ENCODE measurements around the gene EBF4.

Gene EBF4

DNA sequence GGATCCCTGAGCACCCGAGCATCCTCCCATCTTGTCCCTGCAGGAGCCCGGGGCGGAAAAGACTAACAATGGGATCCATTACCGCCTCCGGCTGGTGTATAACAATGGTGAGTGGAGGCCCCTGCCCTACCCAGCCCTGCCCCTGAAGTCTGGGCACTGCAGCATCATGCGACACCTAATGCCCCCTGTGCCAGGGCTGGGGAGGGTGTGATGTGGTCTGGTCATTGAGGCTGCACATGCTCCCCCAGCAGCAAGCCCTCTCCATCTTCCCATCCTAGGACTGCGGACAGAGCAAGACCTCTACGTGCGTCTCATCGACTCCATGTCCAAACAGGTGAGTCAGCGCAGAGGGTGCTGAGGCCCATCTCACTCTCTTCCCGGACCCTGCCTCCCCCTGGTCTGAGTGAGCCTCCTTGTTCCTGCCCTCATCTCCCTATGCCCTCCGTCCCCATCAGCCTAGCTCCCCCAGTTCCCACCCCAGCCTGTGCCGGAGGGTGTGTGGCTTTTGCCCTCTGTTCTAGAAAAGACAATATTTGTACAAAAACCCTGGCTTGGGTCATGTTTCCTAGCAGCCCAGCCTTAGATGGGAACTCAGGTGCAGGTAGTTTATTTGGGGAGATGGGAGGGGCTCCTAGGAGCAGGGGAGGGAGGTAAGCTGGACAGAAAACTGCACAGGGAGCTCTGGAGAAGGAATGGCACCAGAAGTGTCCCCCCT lies 13.5 kb downstream of the EBF4 start:
- no peak for DNase-seq
- Histone ChIP-seq H3K27ac (no peak overlapping the region), H3K4me3 (no peak overlapping the region), H3K4me1 (no peaks in the 10 kb centered on the region), H3K36me3 (peaks cover 0 to 14% (median 0%) of the 10 kb centered on the region in 3 donors), H3K9me3 (no peaks in the 10 kb centered on the region), H3K27me3 (no peaks in the 10 kb centered on the region)
- TF ChIP-seq, protein P1, sequence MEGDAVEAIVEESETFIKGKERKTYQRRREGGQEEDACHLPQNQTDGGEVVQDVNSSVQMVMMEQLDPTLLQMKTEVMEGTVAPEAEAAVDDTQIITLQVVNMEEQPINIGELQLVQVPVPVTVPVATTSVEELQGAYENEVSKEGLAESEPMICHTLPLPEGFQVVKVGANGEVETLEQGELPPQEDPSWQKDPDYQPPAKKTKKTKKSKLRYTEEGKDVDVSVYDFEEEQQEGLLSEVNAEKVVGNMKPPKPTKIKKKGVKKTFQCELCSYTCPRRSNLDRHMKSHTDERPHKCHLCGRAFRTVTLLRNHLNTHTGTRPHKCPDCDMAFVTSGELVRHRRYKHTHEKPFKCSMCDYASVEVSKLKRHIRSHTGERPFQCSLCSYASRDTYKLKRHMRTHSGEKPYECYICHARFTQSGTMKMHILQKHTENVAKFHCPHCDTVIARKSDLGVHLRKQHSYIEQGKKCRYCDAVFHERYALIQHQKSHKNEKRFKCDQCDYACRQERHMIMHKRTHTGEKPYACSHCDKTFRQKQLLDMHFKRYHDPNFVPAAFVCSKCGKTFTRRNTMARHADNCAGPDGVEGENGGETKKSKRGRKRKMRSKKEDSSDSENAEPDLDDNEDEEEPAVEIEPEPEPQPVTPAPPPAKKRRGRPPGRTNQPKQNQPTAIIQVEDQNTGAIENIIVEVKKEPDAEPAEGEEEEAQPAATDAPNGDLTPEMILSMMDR (IDR thresholded peaks at IDR 0.05) = no peak
- intact Hi-C loops (cut with DNase I; ENCODE audit: low total_unique reads) = no loop called here

DNA sequence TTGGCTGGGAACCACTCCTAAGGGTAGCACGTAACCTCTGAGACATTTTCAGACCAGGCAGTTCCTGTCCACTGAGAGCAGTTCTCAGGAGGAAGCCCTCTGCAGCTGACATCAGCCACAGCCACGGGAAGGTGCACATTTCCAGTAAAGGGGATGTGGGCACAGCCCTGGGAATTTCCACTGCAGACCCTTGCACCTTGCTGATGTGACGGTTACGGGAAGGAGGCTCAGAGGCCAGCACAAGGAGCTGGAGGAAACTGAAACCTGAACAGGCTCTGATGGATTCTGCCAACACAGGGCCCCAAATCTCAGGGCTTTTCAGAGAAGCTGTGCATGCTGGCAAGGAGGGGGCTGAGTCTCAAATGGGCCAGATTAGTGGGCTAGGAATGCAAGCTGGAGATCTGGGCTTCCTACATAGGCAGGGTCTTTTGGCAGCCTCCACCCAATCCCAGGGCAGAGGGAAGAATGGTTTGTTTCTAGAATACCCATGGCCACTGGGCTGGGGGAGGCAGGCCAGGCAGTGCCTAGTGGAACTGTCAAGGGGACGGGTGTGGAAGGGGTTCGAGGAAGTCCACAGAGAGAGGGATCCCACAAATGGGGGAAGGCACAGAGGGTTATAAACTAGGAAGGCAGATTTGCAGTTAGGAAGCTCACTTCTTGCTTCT lies 14.2 kb downstream of the EBF4 start:
- TF ChIP-seq, protein P1 (IDR thresholded peaks at IDR 0.05) = no peak
- DNase-seq = no peak
- Histone ChIP-seq H3K27ac (no peak overlapping the region), H3K4me3 (no peak overlapping the region), H3K27me3 (no peaks in the 10 kb centered on the region), H3K9me3 (no peaks in the 10 kb centered on the region), H3K36me3 (peaks cover 0 to 14% (median 0%) of the 10 kb centered on the region in 3 donors), H3K4me1 (no peaks in the 10 kb centered on the region)
- intact Hi-C loops (cut with DNase I; ENCODE audit: low total_unique reads) = no loop called here

DNA sequence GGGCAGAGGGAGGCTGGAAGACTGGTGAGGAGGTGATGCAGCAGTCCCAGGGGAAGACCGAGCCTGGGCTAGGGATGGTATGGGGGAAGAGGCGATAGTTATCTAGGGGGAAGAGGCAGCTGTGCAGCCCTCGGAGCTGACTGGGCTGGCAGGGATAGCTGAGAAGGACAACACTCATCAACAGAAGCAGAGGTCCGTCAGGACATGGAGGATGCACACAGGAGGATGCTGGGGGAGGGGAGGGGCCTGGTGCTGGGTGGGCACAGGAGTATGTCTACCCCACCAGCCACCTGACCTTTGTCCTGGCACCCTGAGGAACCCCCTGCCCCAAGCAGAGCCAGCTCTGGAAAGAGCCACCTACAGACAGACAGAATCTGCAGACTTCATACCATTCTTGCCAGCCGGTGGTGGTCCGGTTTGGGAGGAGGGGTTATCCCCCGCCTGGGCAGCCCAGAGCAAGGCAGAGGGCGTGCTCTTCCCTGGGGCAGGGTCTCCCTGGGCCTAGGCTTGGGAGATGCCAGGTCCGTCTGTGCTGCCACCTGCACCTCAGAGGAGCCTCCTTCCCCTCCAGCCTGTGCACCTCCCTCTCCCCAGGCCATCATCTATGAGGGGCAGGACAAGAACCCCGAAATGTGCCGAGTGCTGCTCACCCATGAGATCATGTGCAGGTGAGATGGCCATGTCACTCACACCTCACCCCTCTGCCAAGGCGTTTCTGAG lies 14.9 kb downstream of the EBF4 start:
- intact Hi-C loops (cut with DNase I; ENCODE audit: low total_unique reads) = no loop called here
- DNase-seq = no peak
- H3K9me3 ChIP-seq = no peaks in the 10 kb centered on the region
- H3K27me3 ChIP-seq = no peaks in the 10 kb centered on the region
- TF ChIP-seq, protein P1 (IDR thresholded peaks at IDR 0.05) = no peak
- no peaks in the 10 kb centered on the region for H3K4me1 ChIP-seq
- peaks cover 0 to 14% (median 0%) of the 10 kb centered on the region in 3 donors for H3K36me3 ChIP-seq
- H3K4me3 ChIP-seq = no peak overlapping the region
- no peak overlapping the region for H3K27ac ChIP-seq

DNA sequence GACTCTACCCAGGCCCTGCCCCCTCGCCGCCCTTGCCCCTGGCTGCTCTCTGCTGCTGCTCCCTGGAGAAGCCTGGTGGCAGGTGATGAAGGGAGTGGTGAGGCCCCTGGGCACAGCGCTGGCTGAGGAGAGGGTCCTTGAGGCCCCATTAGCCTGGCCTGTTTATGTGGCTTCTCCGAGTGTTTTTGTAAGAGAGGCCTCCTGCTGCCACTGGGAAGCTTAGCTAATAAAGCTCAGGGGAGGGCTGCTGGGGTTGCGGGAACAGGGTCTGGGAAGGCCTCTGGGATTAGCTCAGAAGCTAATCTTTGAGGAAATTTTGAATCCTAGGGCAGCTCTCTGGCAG lies 15.5 kb downstream of the EBF4 start:
- H3K9me3 ChIP-seq = no peaks in the 10 kb centered on the region
- no peak for DNase-seq
- intact Hi-C loops (cut with DNase I; ENCODE audit: low total_unique reads) = no loop called here
- H3K27ac ChIP-seq = no peak overlapping the region
- H3K36me3 ChIP-seq = peaks cover 0 to 14% (median 0%) of the 10 kb centered on the region in 3 donors
- no peaks in the 10 kb centered on the region for H3K4me1 ChIP-seq
- H3K27me3 ChIP-seq = no peaks in the 10 kb centered on the region
- H3K4me3 ChIP-seq = no peak overlapping the region
- TF ChIP-seq, protein P1 (IDR thresholded peaks at IDR 0.05) = no peak

DNA sequence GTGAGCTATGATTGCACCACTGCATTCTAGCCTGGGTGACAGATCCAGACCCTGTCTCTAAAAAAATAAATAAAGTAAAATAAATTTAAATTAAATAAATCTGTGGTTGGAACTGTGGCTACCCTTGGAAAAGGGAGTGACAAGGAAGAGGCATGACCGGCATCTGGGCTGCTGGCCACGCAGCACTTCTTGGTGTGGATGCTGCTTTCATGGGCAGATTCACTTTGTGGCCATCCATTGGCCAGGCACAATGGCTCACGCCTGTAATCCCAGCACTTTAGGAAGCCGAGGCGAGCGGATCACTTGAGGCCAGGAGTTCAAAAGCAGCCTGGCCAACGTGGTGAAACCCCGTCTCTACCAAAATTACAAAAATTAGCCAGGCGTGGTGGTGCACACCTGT lies 16.1 kb downstream of the EBF4 start:
- Histone ChIP-seq H3K4me1 (no peaks in the 10 kb centered on the region), H3K9me3 (no peaks in the 10 kb centered on the region), H3K36me3 (peaks cover 0 to 14% (median 0%) of the 10 kb centered on the region in 3 donors), H3K4me3 (no peak overlapping the region), H3K27ac (no peak overlapping the region), H3K27me3 (no peaks in the 10 kb centered on the region)
- DNase-seq = no peak
- TF ChIP-seq, protein P1 (IDR thresholded peaks at IDR 0.05) = no peak
- intact Hi-C loops (cut with DNase I; ENCODE audit: low total_unique reads) = no loop called here
